ENCODE data around the gene C5orf47. TPM values are rescaled to one million over a fixed set of nuclear protein-coding genes. Genes with fewer than 3 reads are reported as not detected.

The C5orf47 gene
- polyA plus RNA-seq, 1 of the 3 experiments (the other 2 are of a cell fraction), result not detected

GRCh38 chr5:174008922-174009321, 20.0 kb downstream of the C5orf47 start:
- Histone ChIP-seq H3K4me2 (no peak overlapping the region), H2AFZ (ENCODE audit: low read depth) (no peak overlapping the region), H3K9me3 (no peaks in the 10 kb centered on the region), H4K20me1 (ENCODE audit: insufficient read depth) (no peaks in the 10 kb centered on the region), H3K27me3 (ENCODE audit: insufficient read depth) (no peaks in the 10 kb centered on the region), H3K4me1 (ENCODE audit: control insufficient read depth in 1 of 2, insufficient read depth in 2 of 2, low read depth in 1 of 2, low read length in 1 of 2) (no peaks in the 10 kb centered on the region), H3K4me3 (ENCODE audit: low read depth in 2 of 2, low read length in 1 of 2) (no peak overlapping the region), H3K36me3 (replicated peaks in 1 of 2; ENCODE audit: control insufficient read depth in 1 of 2, insufficient read depth in 2 of 2, low read length in 1 of 2) (no peaks in the 10 kb centered on the region), H3K9me2 (no peaks in the 10 kb centered on the region), H3K27ac (ENCODE audit: low read depth in 2 of 2, low read length in 1 of 2) (no peak overlapping the region), H3F3A (replicated peaks; ENCODE audit: insufficient read depth) (no peaks in the 10 kb centered on the region), H3K9ac (no peak overlapping the region), H3K79me2 (ENCODE audit: insufficient read depth) (no peaks in the 10 kb centered on the region)
- CTCF ChIA-PET, result interaction anchor here (1.4 kb wide), 1 partner anchor 31 kb away, joined by 3 read pairs; no protein-coding TSS in a partner anchor
- POLR2A ChIA-PET, result no interaction called here
- DNase-seq, result no peak
- TF ChIP-seq RXRA (IDR thresholded peaks at IDR 0.05; ENCODE audit: borderline replicate concordance, low read depth) (no peak), RFX5 (IDR thresholded peaks at IDR 0.05; ENCODE audit: low read length) (no peak), JUND (IDR thresholded peaks at IDR 0.05) (no peak), USF1 (IDR thresholded peaks at IDR 0.05; ENCODE audit: borderline replicate concordance, low read depth) (no peak), RCOR1 (IDR thresholded peaks at IDR 0.05; ENCODE audit: low read length) (no peak), CHD2 (IDR thresholded peaks at IDR 0.05; ENCODE audit: low read length, partially characterized antibody) (no peak), POLR2AphosphoS5 (IDR thresholded peaks at IDR 0.05; ENCODE audit: low read depth, low read length) (no peak), PBX3 (IDR thresholded peaks at IDR 0.05) (no peak), FOSL2 (IDR thresholded peaks at IDR 0.05; ENCODE audit: borderline replicate concordance, low read depth) (no peak)
- TF ChIP-seq, protein P1, sequence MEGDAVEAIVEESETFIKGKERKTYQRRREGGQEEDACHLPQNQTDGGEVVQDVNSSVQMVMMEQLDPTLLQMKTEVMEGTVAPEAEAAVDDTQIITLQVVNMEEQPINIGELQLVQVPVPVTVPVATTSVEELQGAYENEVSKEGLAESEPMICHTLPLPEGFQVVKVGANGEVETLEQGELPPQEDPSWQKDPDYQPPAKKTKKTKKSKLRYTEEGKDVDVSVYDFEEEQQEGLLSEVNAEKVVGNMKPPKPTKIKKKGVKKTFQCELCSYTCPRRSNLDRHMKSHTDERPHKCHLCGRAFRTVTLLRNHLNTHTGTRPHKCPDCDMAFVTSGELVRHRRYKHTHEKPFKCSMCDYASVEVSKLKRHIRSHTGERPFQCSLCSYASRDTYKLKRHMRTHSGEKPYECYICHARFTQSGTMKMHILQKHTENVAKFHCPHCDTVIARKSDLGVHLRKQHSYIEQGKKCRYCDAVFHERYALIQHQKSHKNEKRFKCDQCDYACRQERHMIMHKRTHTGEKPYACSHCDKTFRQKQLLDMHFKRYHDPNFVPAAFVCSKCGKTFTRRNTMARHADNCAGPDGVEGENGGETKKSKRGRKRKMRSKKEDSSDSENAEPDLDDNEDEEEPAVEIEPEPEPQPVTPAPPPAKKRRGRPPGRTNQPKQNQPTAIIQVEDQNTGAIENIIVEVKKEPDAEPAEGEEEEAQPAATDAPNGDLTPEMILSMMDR (IDR thresholded peaks at IDR 0.05), result no peak
- 62% methylated on average over 5 of the region's 5 CpGs for WGBS (ENCODE audit: low lambda C conversion rate)

DNA sequence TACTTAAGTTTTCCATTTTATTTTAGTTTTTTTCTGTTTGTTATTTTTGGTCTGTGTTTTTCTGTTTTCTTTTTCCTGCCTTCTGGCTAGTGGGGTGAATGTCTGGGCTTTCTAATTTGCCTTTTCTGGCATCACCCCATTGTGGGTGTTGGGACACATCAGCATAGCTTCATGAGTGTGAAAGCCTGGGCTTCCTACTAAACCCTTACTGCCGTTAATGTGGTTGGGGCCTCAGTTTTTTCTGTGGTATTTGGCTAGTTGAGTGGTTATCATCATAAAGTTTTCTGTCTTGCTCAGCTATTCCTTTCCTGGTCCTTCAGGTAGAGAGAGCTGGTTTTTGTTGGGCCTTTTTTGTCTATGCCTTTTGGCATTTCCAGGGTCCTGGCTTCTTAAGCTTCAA, 21.4 kb downstream of the C5orf47 start:
- no peaks in the 10 kb centered on the region for H3K27me3 ChIP-seq (ENCODE audit: insufficient read depth)
- TF ChIP-seq USF1 (IDR thresholded peaks at IDR 0.05; ENCODE audit: borderline replicate concordance, low read depth), result no peak
- H3K27ac ChIP-seq (ENCODE audit: low read depth in 2 of 2, low read length in 1 of 2), result no peak overlapping the region
- H4K20me1 ChIP-seq (ENCODE audit: insufficient read depth), result no peaks in the 10 kb centered on the region
- no peak overlapping the region for H2AFZ ChIP-seq (ENCODE audit: low read depth)
- H3K9me3 ChIP-seq, result no peaks in the 10 kb centered on the region
- ChIA-PET POLR2A (no interaction called here), CTCF (interaction anchor here (1.0 to 1.2 kb wide), 4 partner anchors 26 to 317 kb away, joined by 3 read pairs; no protein-coding TSS in a partner anchor)
- no peak overlapping the region for H3K4me2 ChIP-seq
- no peak overlapping the region for H3K9ac ChIP-seq
- H3K4me1 ChIP-seq (ENCODE audit: control insufficient read depth in 1 of 2, insufficient read depth in 2 of 2, low read depth in 1 of 2, low read length in 1 of 2), result no peaks in the 10 kb centered on the region
- H3K4me3 ChIP-seq (ENCODE audit: low read depth in 2 of 2, low read length in 1 of 2), result no peak overlapping the region
- no peak for DNase-seq
- 56% methylated on average over 1 of the region's 1 CpG for WGBS (ENCODE audit: low lambda C conversion rate)
- H3K79me2 ChIP-seq (ENCODE audit: insufficient read depth), result no peaks in the 10 kb centered on the region
- H3K9me2 ChIP-seq, result no peaks in the 10 kb centered on the region
- no peaks in the 10 kb centered on the region for H3F3A ChIP-seq (replicated peaks; ENCODE audit: insufficient read depth)
- H3K36me3 ChIP-seq (replicated peaks in 1 of 2; ENCODE audit: control insufficient read depth in 1 of 2, insufficient read depth in 2 of 2, low read length in 1 of 2), result no peaks in the 10 kb centered on the region
